OCI-LY3 (cell line): Measurements from ENCODE around the gene TSHR.

Experiments
- H2AFZ ChIP-seq: fragments of 200-600, 300-600 bp; shearing (Covaris generic); 2 replicates; pipeline ENCODE4 v1.6.0; 2014; ENCODE audit warnings: antibody characterized with exemption, low read depth, low read length
- H3K27ac ChIP-seq: fragments of 200-600, 300-600 bp; sonication (generic); 2 replicates; pipeline ENCODE4 v1.5.1; 2014; ENCODE audit warnings: mild to moderate bottlenecking, low read length, moderate library complexity, mixed read lengths
- H3K27me3 ChIP-seq: fragments of 200-600, 300-600 bp; sonication (generic); 2 replicates; pipeline ENCODE4 v1.6.1; 2014; ENCODE audit warnings: low read depth, low read length, mixed read lengths
- H3K36me3 ChIP-seq: fragments of 200-600, 300-600 bp; sonication (generic); replicated peaks from 2 replicates; pipeline ENCODE3; 2014; ENCODE audit warnings: low read depth, low read length, mixed read lengths
- H3K4me1 ChIP-seq: fragments of 300-600, 200-600 bp; sonication (generic); 2 replicates; pipeline ENCODE4 v1.6.1; 2014; ENCODE audit warnings: low read length, mixed read lengths
- H3K4me2 ChIP-seq: fragments of 200-600, 300-600 bp; sonication (generic); 2 replicates; pipeline ENCODE4 v1.6.1; 2014; ENCODE audit warnings: low read length, mixed read lengths
- H3K4me3 ChIP-seq: fragments of 300-600, 200-600 bp; sonication (generic); 2 replicates; pipeline ENCODE4 v1.5.1; 2014; ENCODE audit warnings: antibody characterized with exemption, mild to moderate bottlenecking, low read length, moderate library complexity
- H3K79me2 ChIP-seq: fragments of 300-600, 200-600 bp; shearing (Covaris generic); 2 replicates; pipeline ENCODE4 v1.6.1; 2014; ENCODE audit warnings: mild to moderate bottlenecking, low read length, mixed read lengths
- H3K9ac ChIP-seq: fragments of 300-600, 200-600 bp; shearing (Covaris generic); 2 replicates; pipeline ENCODE4 v1.6.0; 2014; ENCODE audit warnings: mild to moderate bottlenecking, low read length, moderate library complexity
- H3K9me3 ChIP-seq: fragments of 200-600, 300-600 bp; shearing (Covaris generic); 2 replicates; pipeline ENCODE4 v1.6.1; 2014; ENCODE audit warnings: low read length, mixed read lengths; ENCODE audit not compliant: insufficient read depth
- H4K20me1 ChIP-seq: fragments of 200-600, 300-600 bp; sonication (generic); 2 replicates; pipeline ENCODE4 v1.6.1; 2016; ENCODE audit warnings: low read length, mixed read lengths; ENCODE audit not compliant: insufficient read depth
- EZH2phosphoT487 ChIP-seq: fragments of 200-600 bp; shearing (Covaris generic); IDR thresholded peaks from 2 replicates; pipeline ENCODE4 v1.6.1; 2018; ENCODE audit warnings: antibody characterized with exemption, mixed run types, low read depth
- TF ChIP-seq, protein P1 (sequence below): fragments of 200-600, 300-600 bp; sonication (generic); IDR thresholded peaks from 2 replicates; pipeline ENCODE4 v1.5.1; 2014; ENCODE audit warnings: antibody characterized with exemption, low read length, low read depth

TSHR gene

DNA sequence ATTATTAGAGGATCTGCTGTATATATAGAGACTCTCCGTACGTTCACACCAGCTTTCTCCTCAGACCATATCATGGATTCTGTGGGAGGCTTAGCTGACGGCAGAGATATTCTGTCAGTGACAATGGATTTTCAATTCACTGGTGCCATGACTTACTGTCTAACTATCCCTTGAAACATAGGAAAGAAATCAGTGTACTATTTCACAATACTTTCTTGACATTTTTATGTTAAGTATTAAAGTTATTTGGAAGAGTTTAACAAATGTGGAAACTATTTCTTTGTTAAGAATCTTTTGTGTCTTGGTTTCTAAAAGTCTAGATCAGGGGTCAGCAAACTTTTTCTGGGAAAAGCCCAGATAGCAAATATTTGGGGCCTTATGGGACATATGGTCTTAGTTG, 146.8 kb downstream of the TSHR start:
- no peak overlapping the region for H3K4me3 ChIP-seq
- H4K20me1 ChIP-seq, result no peaks in the 10 kb centered on the region
- H3K9ac ChIP-seq, result no peak overlapping the region
- H3K9me3 ChIP-seq, result no peaks in the 10 kb centered on the region
- H3K79me2 ChIP-seq, result no peaks in the 10 kb centered on the region
- TF ChIP-seq, protein P1, sequence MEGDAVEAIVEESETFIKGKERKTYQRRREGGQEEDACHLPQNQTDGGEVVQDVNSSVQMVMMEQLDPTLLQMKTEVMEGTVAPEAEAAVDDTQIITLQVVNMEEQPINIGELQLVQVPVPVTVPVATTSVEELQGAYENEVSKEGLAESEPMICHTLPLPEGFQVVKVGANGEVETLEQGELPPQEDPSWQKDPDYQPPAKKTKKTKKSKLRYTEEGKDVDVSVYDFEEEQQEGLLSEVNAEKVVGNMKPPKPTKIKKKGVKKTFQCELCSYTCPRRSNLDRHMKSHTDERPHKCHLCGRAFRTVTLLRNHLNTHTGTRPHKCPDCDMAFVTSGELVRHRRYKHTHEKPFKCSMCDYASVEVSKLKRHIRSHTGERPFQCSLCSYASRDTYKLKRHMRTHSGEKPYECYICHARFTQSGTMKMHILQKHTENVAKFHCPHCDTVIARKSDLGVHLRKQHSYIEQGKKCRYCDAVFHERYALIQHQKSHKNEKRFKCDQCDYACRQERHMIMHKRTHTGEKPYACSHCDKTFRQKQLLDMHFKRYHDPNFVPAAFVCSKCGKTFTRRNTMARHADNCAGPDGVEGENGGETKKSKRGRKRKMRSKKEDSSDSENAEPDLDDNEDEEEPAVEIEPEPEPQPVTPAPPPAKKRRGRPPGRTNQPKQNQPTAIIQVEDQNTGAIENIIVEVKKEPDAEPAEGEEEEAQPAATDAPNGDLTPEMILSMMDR, result no peak
- TF ChIP-seq EZH2phosphoT487, result no peak
- H3K27ac ChIP-seq, result no peak overlapping the region
- no peak overlapping the region for H3K4me2 ChIP-seq
- H2AFZ ChIP-seq, result no peak overlapping the region
- H3K27me3 ChIP-seq, result no peaks in the 10 kb centered on the region
- no peaks in the 10 kb centered on the region for H3K36me3 ChIP-seq
- H3K4me1 ChIP-seq, result no peaks in the 10 kb centered on the region

DNA sequence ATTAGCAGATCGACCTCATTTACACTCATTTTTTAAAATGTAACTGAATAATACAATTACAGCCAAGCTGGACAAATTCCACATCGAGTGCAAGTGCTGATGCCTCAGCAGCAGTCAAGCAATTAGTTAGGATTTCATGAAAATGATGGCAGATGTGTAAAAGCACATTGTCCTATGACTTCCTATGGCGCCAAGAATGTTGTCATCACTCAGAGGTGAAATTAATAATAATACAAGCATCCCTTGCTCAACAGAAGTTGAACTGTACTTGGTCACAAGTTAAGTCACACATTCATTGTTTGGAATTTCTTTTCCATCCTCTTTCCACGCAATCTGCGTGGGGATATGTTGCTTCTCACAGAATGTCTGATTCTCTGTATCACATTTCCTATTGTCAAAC, 148.0 kb downstream of the TSHR start:
- H3K36me3 ChIP-seq, result no peaks in the 10 kb centered on the region
- H2AFZ ChIP-seq, result no peak overlapping the region
- H3K27ac ChIP-seq, result no peak overlapping the region
- no peaks in the 10 kb centered on the region for H3K27me3 ChIP-seq
- H3K4me2 ChIP-seq, result no peak overlapping the region
- H3K79me2 ChIP-seq, result no peaks in the 10 kb centered on the region
- no peak overlapping the region for H3K4me3 ChIP-seq
- TF ChIP-seq, protein P1, result no peak
- no peak for TF ChIP-seq EZH2phosphoT487
- H3K9me3 ChIP-seq, result no peaks in the 10 kb centered on the region
- no peaks in the 10 kb centered on the region for H4K20me1 ChIP-seq
- H3K9ac ChIP-seq, result no peak overlapping the region
- no peaks in the 10 kb centered on the region for H3K4me1 ChIP-seq

DNA sequence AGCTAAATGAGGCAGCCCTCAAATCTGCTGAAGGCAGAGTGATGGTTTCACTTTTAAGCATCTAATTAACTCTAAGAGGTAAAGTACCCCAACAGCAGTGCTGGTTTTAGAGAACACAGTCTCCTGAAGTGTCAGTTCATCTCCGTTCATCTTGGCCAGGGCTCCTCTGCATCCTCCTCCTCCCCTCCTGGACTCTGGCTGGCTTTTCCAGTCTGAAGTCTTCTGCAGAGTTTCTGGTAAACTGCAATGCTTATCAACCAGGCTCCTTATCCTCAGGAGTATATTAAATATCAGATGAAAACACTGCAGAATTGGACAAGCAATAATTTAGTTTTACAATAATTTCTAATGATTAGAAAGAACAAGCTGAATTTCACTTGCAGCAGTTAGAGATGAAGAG, 150.0 kb downstream of the TSHR start:
- TF ChIP-seq, protein P1, result no peak
- no peak for TF ChIP-seq EZH2phosphoT487
- H3K9me3 ChIP-seq, result no peaks in the 10 kb centered on the region
- H3K4me1 ChIP-seq, result no peaks in the 10 kb centered on the region
- no peak overlapping the region for H2AFZ ChIP-seq
- no peaks in the 10 kb centered on the region for H3K27me3 ChIP-seq
- no peaks in the 10 kb centered on the region for H3K36me3 ChIP-seq
- H3K27ac ChIP-seq, result no peak overlapping the region
- no peak overlapping the region for H3K9ac ChIP-seq
- no peak overlapping the region for H3K4me2 ChIP-seq
- no peaks in the 10 kb centered on the region for H4K20me1 ChIP-seq
- no peak overlapping the region for H3K4me3 ChIP-seq
- no peaks in the 10 kb centered on the region for H3K79me2 ChIP-seq

DNA sequence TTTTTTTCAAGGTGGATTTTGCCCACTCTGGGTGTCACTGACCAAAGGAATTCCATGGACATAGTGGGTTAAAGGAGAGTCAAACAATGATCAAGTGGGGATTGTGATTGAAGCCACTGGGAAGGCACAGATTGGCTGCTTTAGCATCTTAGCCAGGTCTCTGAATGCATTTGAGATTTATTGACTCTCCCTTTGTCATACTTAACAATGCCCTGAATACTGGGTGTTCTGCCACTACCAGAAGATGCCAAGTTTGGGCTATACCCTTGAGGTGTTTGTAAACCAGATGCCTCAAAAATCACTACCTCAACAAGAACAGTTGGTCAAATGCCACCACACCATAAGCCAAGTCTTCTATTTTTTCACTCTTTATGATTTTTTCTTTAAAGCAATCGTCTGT, 150.5 kb downstream of the TSHR start:
- no peak overlapping the region for H3K4me3 ChIP-seq
- H3K9ac ChIP-seq, result no peak overlapping the region
- TF ChIP-seq, protein P1, result no peak
- no peak for TF ChIP-seq EZH2phosphoT487
- H3K27ac ChIP-seq, result no peak overlapping the region
- no peak overlapping the region for H3K4me2 ChIP-seq
- no peaks in the 10 kb centered on the region for H3K27me3 ChIP-seq
- H4K20me1 ChIP-seq, result no peaks in the 10 kb centered on the region
- H3K9me3 ChIP-seq, result no peaks in the 10 kb centered on the region
- no peak overlapping the region for H2AFZ ChIP-seq
- no peaks in the 10 kb centered on the region for H3K4me1 ChIP-seq
- no peaks in the 10 kb centered on the region for H3K36me3 ChIP-seq
- no peaks in the 10 kb centered on the region for H3K79me2 ChIP-seq
